Parathyroid adenoma (tissue), 2 donors: ENCODE results near the gene MTMR3.

ENCODE experiments used
- H2AFZ ChIP-seq: fragments of 300-600 bp; sonication (generic); one replicate; pipeline ENCODE4 v1.7.0; 2017; ENCODE audit warnings: antibody characterized with exemption, mild to moderate bottlenecking
- H3K27ac ChIP-seq: fragments of 300-600 bp; sonication (generic); one replicate; pipeline ENCODE4 v1.7.0; 2017
- H3K27me3 ChIP-seq: fragments of 300-600 bp; sonication (generic); one replicate; pipeline ENCODE4 v1.7.0; 2017; ENCODE audit warnings: low read length; ENCODE audit not compliant: control insufficient read depth, insufficient read depth
- H3K36me3 ChIP-seq: fragments of 300-600 bp; sonication (generic); one replicate; pipeline ENCODE4 v1.7.0; 2017; ENCODE audit warnings: low read length; ENCODE audit not compliant: control insufficient read depth, insufficient read depth
- H3K4me1 ChIP-seq: fragments of 300-600 bp; sonication (generic); one replicate; pipeline ENCODE4 v1.7.0; 2017; ENCODE audit warnings: control low read depth
- H3K4me2 ChIP-seq: fragments of 300-600 bp; sonication (generic); one replicate; pipeline ENCODE4 v1.7.0; 2017; ENCODE audit warnings: low read length
- H3K4me3 ChIP-seq: fragments of 300-600 bp; sonication (generic); one replicate; pipeline ENCODE4 v1.7.0; 2017; ENCODE audit warnings: low read depth, low read length
- H3K79me2 ChIP-seq: fragments of 300-600 bp; sonication (generic); one replicate; pipeline ENCODE4 v1.7.0; 2017; ENCODE audit warnings: control low read depth
- H3K9ac ChIP-seq: fragments of 300-600 bp; sonication (generic); one replicate; pipeline ENCODE4 v1.7.0; 2017; ENCODE audit warnings: mild to moderate bottlenecking
- H3K9me3 ChIP-seq: fragments of 300-600 bp; sonication (generic); one replicate; pipeline ENCODE4 v1.7.0; 2017; ENCODE audit warnings: low read length; ENCODE audit not compliant: control insufficient read depth
- CTCF ChIP-seq: fragments of 300-600 bp; sonication (generic); IDR thresholded peaks from one replicate; pipeline ENCODE4 v1.7.0; 2017; ENCODE audit warnings: antibody characterized with exemption, mild to moderate bottlenecking
- donor health status: primary hyperparathyroidism.

MTMR3 gene

GRCh38 chr22:30074994-30075393 is 192.0 kb downstream of the MTMR3 start:
- Histone ChIP-seq H3K27ac (no peak overlapping the region), H3K9ac (no peak overlapping the region), H3K4me3 (no peak overlapping the region), H3K79me2 (no peaks in the 10 kb centered on the region), H3K36me3 (no peaks in the 10 kb centered on the region), H2AFZ (no peak overlapping the region), H3K4me1 (no peaks in the 10 kb centered on the region), H3K27me3 (no peaks in the 10 kb centered on the region), H3K9me3 (no peaks in the 10 kb centered on the region), H3K4me2 (no peak overlapping the region)
- no peak for TF ChIP-seq CTCF

GRCh38 chr22:30077279-30077880 is 194.4 kb downstream of the MTMR3 start:
- Histone ChIP-seq H3K9me3 (no peaks in the 10 kb centered on the region), H3K27ac (no peak overlapping the region), H3K9ac (no peak overlapping the region), H3K4me1 (no peaks in the 10 kb centered on the region), H3K4me3 (no peak overlapping the region), H3K4me2 (peak overlapping the region; percentile 2), H2AFZ (peak overlapping the region; percentile 58), H3K36me3 (no peaks in the 10 kb centered on the region), H3K27me3 (no peaks in the 10 kb centered on the region), H3K79me2 (no peaks in the 10 kb centered on the region)
- TF ChIP-seq CTCF: no peak

- no peaks in the 10 kb centered on the region for H3K4me1 ChIP-seq
- H3K9ac ChIP-seq: no peak overlapping the region
- no peak for TF ChIP-seq CTCF
- no peak overlapping the region for H2AFZ ChIP-seq
- H3K27me3 ChIP-seq: no peaks in the 10 kb centered on the region
- no peak overlapping the region for H3K27ac ChIP-seq
- no peaks in the 10 kb centered on the region for H3K36me3 ChIP-seq
- H3K9me3 ChIP-seq: no peaks in the 10 kb centered on the region
- no peak overlapping the region for H3K4me3 ChIP-seq
- no peaks in the 10 kb centered on the region for H3K79me2 ChIP-seq
- no peak overlapping the region for H3K4me2 ChIP-seq
Measured at GRCh38 chr22:30078320-30079311, 195.6 kb downstream of the MTMR3 start.

GRCh38 chr22:30079952-30080533 is 197.1 kb downstream of the MTMR3 start, which contains the start of gene HORMAD2:
Gene HORMAD2 (plus strand): TSS chr22:30080464. CDS start chr22:30093953, 13,489 bp downstream.
- H3K9ac ChIP-seq: no peak within 1 kb of the TSS
- no peak for TF ChIP-seq CTCF
- no peaks in the 10 kb centered on the region for H3K27me3 ChIP-seq
- H3K4me2 ChIP-seq: no peak within 1 kb of the TSS
- H3K27ac ChIP-seq: no peak within 1 kb of the TSS
- H3K4me1 ChIP-seq: no peaks in the 10 kb centered on the region
- H3K36me3 ChIP-seq: no peaks in the 10 kb centered on the region
- no peak within 1 kb of the TSS for H2AFZ ChIP-seq
- no peaks in the 10 kb centered on the region for H3K79me2 ChIP-seq
- H3K9me3 ChIP-seq: no peaks in the 10 kb centered on the region
- no peak within 1 kb of the TSS for H3K4me3 ChIP-seq
